ENCODE measurements around the gene RNU6-9. TPM values are rescaled to one million over a fixed set of nuclear protein-coding genes. Genes with fewer than 3 reads are reported as not detected.

RNU6-9 gene
- total RNA-seq, 1 donor from 2014 or later = not detected

DNA sequence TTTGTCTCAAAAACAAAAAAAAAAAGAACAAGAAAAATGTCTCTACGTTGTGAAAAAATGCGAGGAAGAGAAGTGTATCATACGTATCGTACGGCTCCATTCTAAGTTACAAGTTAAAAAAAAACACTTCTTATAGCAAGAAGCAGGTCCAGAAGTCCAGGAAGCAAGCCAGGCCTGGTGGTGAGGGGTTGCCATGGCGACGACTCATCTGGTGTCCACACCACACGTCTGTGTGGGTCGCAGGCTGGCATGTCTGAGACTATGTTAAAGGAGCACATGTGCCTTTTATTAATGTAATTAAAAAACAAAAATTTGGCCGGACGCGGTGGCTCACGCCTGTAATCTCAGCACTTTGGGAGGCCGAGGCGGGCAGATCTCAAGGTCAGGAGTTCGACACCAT is 6.2 kb upstream of the RNU6-9 start:
- DNase-seq (ENCODE audit: low spot score) = no peak
- Histone ChIP-seq H4K20me1 (ENCODE audit: low read depth) (peaks cover 6% of the 10 kb centered on the region), H3K4me3 (no peak overlapping the region), H2AFZ (replicated peaks) (no peak overlapping the region), H3K79me2 (ENCODE audit: low read depth) (peaks cover 10% of the 10 kb centered on the region), H3F3A (ENCODE audit: low read depth) (no peaks in the 10 kb centered on the region), H3K4me1 (no peaks in the 10 kb centered on the region), H3K9me3 (ENCODE audit: low read depth) (no peaks in the 10 kb centered on the region), H3K36me3 (no peaks in the 10 kb centered on the region), H3K4me2 (no peak overlapping the region), H3K9ac (no peak overlapping the region), H3K27me3 (no peaks in the 10 kb centered on the region), H3K27ac (no peak overlapping the region)
- peak overlapping the region; percentile 46 for H3K4me3 Mint-ChIP-seq
- TF ChIP-seq, protein P1, sequence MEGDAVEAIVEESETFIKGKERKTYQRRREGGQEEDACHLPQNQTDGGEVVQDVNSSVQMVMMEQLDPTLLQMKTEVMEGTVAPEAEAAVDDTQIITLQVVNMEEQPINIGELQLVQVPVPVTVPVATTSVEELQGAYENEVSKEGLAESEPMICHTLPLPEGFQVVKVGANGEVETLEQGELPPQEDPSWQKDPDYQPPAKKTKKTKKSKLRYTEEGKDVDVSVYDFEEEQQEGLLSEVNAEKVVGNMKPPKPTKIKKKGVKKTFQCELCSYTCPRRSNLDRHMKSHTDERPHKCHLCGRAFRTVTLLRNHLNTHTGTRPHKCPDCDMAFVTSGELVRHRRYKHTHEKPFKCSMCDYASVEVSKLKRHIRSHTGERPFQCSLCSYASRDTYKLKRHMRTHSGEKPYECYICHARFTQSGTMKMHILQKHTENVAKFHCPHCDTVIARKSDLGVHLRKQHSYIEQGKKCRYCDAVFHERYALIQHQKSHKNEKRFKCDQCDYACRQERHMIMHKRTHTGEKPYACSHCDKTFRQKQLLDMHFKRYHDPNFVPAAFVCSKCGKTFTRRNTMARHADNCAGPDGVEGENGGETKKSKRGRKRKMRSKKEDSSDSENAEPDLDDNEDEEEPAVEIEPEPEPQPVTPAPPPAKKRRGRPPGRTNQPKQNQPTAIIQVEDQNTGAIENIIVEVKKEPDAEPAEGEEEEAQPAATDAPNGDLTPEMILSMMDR (IDR thresholded peaks at IDR 0.05) = no peak
- TF ChIP-seq EZH2phosphoT487 (IDR thresholded peaks at IDR 0.05) (no peak), EZH2 (IDR thresholded peaks at IDR 0.05) (no peak)
- H3K4me1 Mint-ChIP-seq = peaks cover 3% of the 10 kb centered on the region
- peak overlapping the region; percentile 37 for H3K27ac Mint-ChIP-seq
- peaks cover 7% of the 10 kb centered on the region for H3K36me3 Mint-ChIP-seq
- no peaks in the 10 kb centered on the region for H3K9me3 Mint-ChIP-seq
- H3K27me3 Mint-ChIP-seq (ENCODE audit: insufficient read depth, low read depth) = peaks cover 5% of the 10 kb centered on the region

DNA sequence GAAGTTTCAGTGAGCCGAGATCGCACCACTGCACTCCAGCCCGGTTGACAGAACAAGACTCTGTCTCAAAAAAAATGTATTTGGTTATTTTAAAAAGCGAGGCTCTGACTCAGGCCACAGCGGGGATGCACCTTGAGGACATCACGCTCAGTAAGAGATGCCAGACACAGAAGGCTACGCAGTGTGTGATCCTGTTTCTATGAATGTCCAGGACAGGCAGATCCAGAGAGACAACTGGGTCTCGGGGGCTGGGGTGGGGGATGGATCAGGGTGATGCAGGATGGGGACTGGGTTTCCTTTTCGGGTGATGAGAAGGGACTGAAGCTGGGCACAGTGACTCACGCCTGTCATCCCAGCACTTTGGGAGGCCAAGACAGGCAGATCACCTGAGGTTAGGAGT is 5.7 kb upstream of the RNU6-9 start:
- Mint-ChIP-seq H3K4me1 (peaks cover 3% of the 10 kb centered on the region), H3K36me3 (peaks cover 7% of the 10 kb centered on the region), H3K27ac (no peak overlapping the region), H3K4me3 (no peak overlapping the region), H3K9me3 (no peaks in the 10 kb centered on the region), H3K27me3 (ENCODE audit: insufficient read depth, low read depth) (peaks cover 7% of the 10 kb centered on the region)
- H3K4me2 ChIP-seq = no peak overlapping the region
- peaks cover 6% of the 10 kb centered on the region for H4K20me1 ChIP-seq (ENCODE audit: low read depth)
- H3K4me1 ChIP-seq = no peaks in the 10 kb centered on the region
- TF ChIP-seq EZH2phosphoT487 (IDR thresholded peaks at IDR 0.05) (no peak), EZH2 (IDR thresholded peaks at IDR 0.05) (no peak)
- TF ChIP-seq, protein P1 (IDR thresholded peaks at IDR 0.05) = no peak
- no peak overlapping the region for H3K9ac ChIP-seq
- H3K4me3 ChIP-seq = no peak overlapping the region
- H3K9me3 ChIP-seq (ENCODE audit: low read depth) = no peaks in the 10 kb centered on the region
- DNase-seq (ENCODE audit: low spot score) = no peak
- no peak overlapping the region for H3K27ac ChIP-seq
- H3F3A ChIP-seq (ENCODE audit: low read depth) = no peaks in the 10 kb centered on the region
- no peaks in the 10 kb centered on the region for H3K27me3 ChIP-seq
- H3K36me3 ChIP-seq = no peaks in the 10 kb centered on the region
- no peak overlapping the region for H2AFZ ChIP-seq (replicated peaks)
- H3K79me2 ChIP-seq (ENCODE audit: low read depth) = peaks cover 15% of the 10 kb centered on the region

DNA sequence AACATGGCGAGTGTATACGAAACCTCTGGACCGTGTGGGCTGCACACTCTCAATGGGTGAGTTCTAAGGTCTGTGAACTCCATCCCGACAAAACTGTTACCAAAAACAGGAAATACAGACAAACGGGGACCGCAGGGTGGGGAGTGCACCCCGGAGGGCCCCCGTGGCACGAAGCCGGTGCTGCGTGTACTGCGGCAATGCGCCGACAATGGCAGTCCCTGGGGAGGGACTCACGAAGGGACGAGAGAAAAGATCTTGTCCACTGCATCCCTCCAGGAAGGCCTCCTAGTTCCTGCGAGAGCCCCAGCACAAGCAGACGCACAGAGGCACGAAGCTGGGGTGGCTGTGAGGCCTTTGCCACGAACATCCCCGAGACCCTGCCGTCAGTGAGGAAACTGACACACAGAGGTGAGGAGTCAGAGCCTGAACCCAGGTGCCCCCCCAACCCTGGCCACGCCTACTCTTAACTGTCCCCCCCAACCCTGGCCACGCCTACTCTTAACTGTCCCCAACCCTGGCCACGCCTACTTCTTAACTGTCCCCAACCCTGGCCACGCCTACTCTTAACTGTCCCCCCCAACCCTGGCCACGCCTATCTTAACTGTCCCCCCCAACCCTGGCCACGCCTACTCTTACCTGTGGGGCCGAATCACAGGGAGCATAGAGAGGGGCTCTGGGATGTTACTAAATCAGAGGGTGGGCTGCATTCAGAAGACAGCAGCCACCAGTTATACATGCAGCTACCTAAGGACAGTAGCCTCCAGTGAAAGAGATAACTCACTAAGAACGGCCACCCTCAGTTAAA is 4.5 kb upstream of the RNU6-9 start:
- peaks cover 5% of the 10 kb centered on the region for H3F3A ChIP-seq (ENCODE audit: low read depth)
- TF ChIP-seq EZH2 (IDR thresholded peaks at IDR 0.05) = no peak
- no peak for TF ChIP-seq EZH2phosphoT487 (IDR thresholded peaks at IDR 0.05)
- TF ChIP-seq, protein P1 (IDR thresholded peaks at IDR 0.05) = no peak
- H3K9me3 ChIP-seq (ENCODE audit: low read depth) = no peaks in the 10 kb centered on the region
- H3K4me2 ChIP-seq = no peak overlapping the region
- no peak for DNase-seq (ENCODE audit: low spot score)
- H3K9ac ChIP-seq = no peak overlapping the region
- peaks cover 6% of the 10 kb centered on the region for H4K20me1 ChIP-seq (ENCODE audit: low read depth)
- H3K27ac ChIP-seq = no peak overlapping the region
- no peak overlapping the region for H2AFZ ChIP-seq (replicated peaks)
- Mint-ChIP-seq H3K4me3 (peak overlapping the region; percentile 64), H3K4me1 (peaks cover 9% of the 10 kb centered on the region), H3K36me3 (peaks cover 7% of the 10 kb centered on the region), H3K27me3 (ENCODE audit: insufficient read depth, low read depth) (peaks cover 16% of the 10 kb centered on the region), H3K27ac (no peak overlapping the region), H3K9me3 (no peaks in the 10 kb centered on the region)
- H3K4me3 ChIP-seq = no peak overlapping the region
- no peaks in the 10 kb centered on the region for H3K4me1 ChIP-seq
- no peaks in the 10 kb centered on the region for H3K27me3 ChIP-seq
- peaks cover 15% of the 10 kb centered on the region for H3K79me2 ChIP-seq (ENCODE audit: low read depth)
- no peaks in the 10 kb centered on the region for H3K36me3 ChIP-seq
